VCaP (cell line): ENCODE results near the gene DYNLT1.
A peak's percentile ranks its signal among the peaks of the same experiment; 100 is the strongest.

Experiments
- H3K27ac ChIP-seq: fragments of 450-650 bp; 2 replicates; pipeline ENCODE4 v1.5.1; 2017
- CTCF ChIP-seq: fragments of 450-650 bp; conservative IDR thresholded peaks from 2 replicates; pipeline ENCODE4 v1.5.1; 2017; ENCODE audit warnings: mild to moderate bottlenecking, moderate library complexity

Gene DYNLT1

DNA sequence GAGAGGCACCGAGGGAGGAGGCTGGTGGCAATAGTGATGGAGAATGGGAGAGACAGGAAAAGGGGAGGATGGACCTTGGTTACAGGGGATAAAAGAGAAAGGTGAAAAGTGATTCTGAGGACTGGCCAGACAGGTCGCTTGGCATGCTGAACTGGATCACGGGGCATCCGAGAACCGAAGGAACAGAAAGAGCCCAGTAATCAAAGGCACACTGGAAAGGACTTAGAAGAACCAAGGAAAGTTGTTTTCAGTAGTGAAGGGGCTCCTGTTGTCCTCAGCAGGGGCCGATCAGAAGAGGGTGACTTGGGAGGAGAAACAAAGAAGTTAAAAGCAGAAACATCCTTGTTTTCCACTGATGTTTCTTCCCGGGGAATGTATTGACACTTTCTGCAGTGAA, 24.2 kb upstream of the DYNLT1 start:
- no peak for TF ChIP-seq CTCF
- no peak overlapping the region for H3K27ac ChIP-seq

- H3K27ac ChIP-seq = peak overlapping the region; percentile 57
- no peak for TF ChIP-seq CTCF
These were observed 22.9 kb upstream of the DYNLT1 start for GRCh38 chr6:158667360-158667981.

DNA sequence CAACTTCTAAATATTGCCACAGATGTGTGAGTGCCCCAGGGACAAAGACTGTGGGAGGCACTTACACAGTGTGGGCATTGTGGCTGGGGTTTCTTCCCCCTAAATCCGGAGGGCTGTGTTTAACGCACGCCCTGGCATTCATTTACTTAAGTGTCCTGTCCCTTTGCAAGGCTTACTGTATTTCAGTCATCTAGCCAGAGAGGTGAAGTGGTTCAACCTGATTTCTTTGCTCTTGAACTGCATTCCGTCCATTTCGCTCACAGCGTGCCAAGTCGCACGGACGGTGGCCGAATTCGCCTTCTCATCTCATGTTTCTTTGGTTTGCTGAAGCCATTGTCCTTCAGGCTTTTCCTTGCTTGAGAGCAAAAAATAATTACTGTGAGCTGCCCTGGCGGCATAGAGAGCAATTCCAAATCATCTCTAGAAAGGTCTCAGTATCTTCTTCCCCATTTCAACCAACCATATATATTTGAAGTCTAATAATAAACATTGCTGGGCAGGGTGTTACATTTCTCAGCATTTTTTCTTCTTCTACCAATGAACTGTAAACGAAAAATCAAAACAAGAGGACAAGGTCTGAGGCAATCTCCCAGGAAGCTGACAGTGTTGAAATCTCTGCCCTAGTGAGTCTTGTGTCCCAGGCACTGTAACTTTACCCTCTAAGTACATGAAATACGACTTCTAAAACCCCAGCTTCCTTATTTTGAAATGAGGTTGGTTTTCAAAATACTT, 22.3 kb upstream of the DYNLT1 start:
- TF ChIP-seq CTCF = no peak
- peak overlapping the region; percentile 57 for H3K27ac ChIP-seq

GRCh38 chr6:158665332-158665731, 20.8 kb upstream of the DYNLT1 start:
- H3K27ac ChIP-seq = peak overlapping the region; percentile 85; the same call in 1 of the 2 replicates
- no peak for TF ChIP-seq CTCF

GRCh38 chr6:158663625-158664165, 19.2 kb upstream of the DYNLT1 start:
- TF ChIP-seq CTCF = no peak

DNA sequence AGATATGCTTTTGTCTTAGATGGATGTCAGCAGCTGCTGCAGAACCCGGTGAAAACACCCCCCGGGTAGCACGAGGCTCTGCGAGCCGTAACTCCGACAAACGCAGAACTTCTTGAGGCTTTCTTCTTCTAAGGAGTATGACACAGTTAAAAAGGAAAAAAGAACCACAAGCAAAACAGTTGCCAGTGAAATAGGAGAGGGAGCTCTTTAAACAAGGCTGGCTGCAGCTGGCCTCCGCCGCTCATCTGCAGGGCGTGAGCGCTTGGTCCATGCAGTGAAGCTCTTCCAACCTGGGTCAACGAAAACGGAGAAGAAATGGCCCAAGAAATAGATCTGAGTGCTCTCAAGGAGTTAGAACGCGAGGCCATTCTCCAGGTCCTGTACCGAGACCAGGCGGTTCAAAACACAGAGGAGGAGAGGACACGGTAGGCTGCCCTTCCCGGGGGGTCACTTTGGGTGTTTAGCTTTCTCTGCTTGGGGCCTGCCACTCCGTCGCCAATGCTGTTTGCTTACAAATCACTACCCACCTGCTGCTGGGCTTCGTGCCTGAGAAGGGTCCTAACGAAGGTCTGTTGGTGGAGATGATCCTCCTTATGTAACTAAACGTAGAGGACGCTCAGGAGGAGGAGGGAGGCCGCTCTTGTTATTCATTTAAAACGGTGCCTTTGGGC, 18.5 kb upstream of the DYNLT1 start:
- TF ChIP-seq CTCF = no peak

More at GRCh38 chr6:158663625-158664165, 19.2 kb upstream of the DYNLT1 start:
- peak overlapping the region; percentile 85 for H3K27ac ChIP-seq

DNA sequence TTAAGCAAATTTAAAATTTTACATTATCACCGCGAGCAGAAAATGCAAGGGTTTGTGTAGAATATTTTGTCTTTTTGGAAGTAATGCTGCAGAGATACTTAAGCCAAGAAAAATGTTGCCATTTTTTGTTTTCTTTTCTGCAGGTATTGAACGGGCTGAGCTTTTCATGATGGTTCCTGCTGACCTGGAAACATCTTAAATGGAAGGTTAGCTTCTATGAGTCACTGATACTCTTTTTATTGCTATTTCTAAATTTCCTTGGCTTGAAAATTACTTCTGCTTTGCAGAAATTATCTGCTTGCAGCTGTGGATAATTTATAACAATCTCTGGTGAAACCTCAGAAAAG, 18.0 kb upstream of the DYNLT1 start:
- H3K27ac ChIP-seq = peak overlapping the region; percentile 85
- TF ChIP-seq CTCF = no peak

More for the DNA sequence above, 18.5 kb upstream of the DYNLT1 start:
- peak overlapping the region; percentile 85 for H3K27ac ChIP-seq
